GM18517 (cell line): ENCODE data around the gene PLA2G3.
"Not testable (repeated sequence)": the region's sequence is repeated elsewhere in the genome, so short reads cannot be mapped to it uniquely, and the experiment has no call there.

Experiments
- ATAC-seq: cut with Tn5 transposase; IDR thresholded peaks from one replicate; pipeline ENCODE4 v1.9.1; 2021; ENCODE audit warnings: mild to moderate bottlenecking, moderate library complexity; ENCODE audit not compliant: unreplicated experiment

PLA2G3 gene

DNA sequence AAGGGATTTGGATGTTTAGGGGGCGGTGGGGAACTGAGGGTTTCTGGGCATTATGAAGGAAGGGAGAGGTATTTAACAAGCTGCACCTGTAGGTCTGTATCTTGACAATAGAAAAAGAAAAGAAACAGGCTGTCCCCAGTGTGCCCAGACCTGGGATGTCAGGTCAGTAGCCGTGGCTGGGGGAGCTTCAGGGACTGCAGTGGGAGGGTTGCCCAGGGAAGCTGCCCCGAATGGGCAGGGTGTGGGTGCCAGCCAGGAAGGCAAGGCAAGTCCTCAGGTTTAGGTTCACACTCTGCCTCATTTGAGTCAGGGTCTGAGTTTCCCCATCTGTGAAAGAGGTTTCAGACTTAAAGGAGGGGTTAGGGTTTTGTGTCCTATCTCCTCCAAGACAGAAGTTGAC, 16.0 kb downstream of the PLA2G3 start:
- ATAC-seq, result no peak

- no peak for ATAC-seq
Measured at GRCh38 chr22:31123292-31123602, 17.1 kb downstream of the PLA2G3 start.

GRCh38 chr22:31122532-31123291, 17.6 kb downstream of the PLA2G3 start, which contains the start of gene INPP5J:
Gene INPP5J (plus strand): TSS chr22:31122966. CDS start chr22:31123015, 49 bp downstream.
- ATAC-seq, result no peak

DNA sequence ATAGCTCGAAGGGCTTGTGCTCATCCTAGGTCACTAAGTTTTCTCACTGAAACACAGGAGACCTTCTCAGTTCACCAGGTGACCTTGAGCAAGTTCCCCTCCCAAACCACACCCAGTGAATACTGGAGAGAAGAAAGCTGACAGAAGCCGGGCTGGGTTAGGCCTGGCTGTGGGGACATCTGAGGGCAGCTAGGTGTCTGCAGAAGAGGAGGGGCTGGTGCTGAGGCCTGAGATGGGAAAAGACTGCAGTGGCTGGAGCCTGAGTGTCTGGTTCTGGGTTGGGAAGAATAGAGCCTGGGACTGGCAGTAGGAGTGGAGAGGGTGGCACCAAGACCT, 18.1 kb downstream of the PLA2G3 start:
- no peak for ATAC-seq

- no peak for ATAC-seq
Measured at GRCh38 chr22:31121403-31121802, 18.9 kb downstream of the PLA2G3 start.

- ATAC-seq, result no peak
Measured at GRCh38 chr22:31120642-31121041, 19.7 kb downstream of the PLA2G3 start.

DNA sequence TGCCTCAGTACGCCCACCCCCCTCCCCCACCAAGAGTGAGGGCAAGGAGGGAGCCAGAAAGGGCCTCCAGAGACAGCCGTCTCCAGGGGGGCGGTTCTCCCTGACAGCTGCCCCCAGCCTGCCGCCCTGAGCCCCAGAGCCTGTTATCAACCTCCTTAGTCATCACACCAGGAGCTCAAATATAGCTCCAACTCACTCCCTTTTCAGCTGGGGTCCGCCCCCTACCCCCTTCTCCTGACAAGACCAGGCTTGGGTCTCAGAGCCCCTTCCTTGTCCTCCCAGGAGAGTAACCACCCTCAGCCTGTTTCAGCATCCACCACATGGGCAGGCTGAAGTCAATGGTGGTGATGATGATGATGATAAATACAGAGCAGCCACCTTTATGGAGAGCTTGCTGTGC, 20.1 kb downstream of the PLA2G3 start:
- no peak for ATAC-seq

GRCh38 chr22:31119026-31119717, 21.1 kb downstream of the PLA2G3 start:
- no peak for ATAC-seq

DNA sequence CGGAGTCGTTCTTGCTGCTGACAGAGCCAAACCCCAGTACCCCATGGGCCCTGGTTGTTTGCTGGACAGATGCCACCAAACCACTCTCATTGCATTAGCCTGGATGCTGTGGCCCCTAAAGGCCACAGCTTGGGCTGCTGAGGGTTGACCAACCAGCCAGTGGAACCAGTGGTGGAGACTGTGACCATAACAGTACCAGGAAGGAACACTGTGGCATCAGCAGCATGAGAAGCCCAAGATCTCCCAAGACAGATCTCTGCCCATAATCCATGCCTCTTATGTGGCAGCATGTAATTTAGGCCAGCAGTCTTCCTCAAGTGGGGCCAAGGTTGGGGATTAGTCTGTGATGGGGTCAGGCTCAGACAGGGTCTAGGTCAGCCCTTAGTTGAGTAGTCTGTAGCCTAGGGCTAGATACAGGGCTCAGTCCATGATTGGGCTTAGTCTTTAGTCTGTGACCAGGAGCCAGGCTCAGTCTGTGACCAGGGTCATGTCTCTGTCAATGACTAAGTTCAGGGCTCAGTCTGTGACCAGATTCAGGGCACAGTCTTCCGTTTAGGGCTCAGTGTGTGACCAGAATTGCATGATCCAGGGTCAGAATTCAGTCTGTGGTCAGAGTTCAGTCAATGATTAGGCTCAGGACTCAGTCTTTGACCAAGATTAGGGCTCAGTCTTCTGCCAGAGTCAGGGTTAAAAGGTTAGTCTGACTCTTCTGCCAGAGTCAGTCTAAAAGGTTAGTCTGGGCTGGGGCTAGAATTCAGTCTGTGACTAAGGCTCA, 22.1 kb downstream of the PLA2G3 start:
- ATAC-seq, result no peak

DNA sequence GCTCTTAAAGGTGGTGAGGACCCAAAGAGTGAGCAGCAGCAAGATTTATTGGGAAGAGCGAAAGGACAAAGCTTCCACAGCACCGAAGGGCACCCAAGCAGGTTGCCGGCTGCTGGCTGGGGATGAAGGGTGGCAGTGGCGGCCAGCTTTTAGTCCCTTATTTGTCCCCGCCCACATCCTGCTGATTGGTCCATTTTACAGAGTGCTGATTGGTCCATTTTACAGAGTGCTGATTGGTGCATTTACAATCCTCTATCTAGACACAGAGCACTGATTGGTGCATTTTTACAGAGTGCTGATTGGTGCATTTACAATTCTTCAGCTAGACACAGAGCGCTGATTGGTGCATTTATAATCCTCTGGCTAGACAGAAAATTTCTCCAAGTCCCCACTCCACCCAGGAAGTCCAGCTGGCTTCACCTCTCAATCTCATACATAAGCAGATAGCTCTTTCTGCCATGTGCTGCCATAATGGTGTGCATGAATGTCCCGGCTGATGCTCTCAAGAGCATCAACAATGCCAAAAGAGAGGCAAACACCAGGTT, 27.7 kb downstream of the PLA2G3 start:
- not testable (repeated sequence) for ATAC-seq

- ATAC-seq, result peak; percentile 24
Measured at GRCh38 chr22:31107894-31108218, 32.5 kb downstream of the PLA2G3 start.

DNA sequence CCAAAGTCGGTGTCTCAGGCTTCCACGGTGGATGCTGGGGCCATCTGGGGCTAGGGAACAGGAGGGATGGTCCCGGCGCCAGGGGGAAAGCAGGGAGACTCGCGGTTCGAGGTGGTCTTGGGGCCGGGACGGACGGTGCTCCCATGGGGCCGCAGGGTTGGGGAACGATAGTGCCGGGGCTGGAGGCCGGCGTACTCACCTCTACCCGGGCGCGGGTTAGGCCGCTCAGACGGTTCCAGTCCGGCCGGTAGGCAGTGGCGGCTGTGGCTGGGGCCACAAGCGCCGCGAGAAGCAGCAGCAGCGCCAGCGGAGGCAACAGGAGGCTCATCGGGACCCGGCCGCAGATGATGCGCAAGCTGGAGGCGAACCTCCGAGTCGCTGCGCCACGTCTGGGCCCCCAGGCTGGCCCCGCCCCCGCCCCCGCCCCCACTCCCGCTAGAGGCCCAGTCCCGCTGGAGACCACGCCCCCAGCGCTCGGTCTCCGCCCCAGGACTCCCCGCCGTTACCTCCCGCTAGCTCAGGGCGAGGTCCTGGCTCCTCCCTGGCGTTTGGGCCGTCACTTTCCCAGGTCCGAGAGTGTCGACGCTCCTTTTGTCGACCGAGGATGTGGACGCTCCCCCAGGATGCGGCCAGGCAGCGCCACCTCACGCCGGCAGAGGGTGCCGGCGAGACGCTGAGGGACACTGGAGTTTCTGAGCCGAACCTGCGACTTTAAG, 33.0 kb downstream of the PLA2G3 start, which contains the start of gene SELENOM:
Gene SELENOM (minus strand): TSS at position 391 of the 716 bp plus-strand sequence. CDS start 63 bp downstream, at position 328.
- ATAC-seq, result peak; percentile 65

GRCh38 chr22:31106731-31107177, 33.6 kb downstream of the PLA2G3 start:
- ATAC-seq, result no peak

GRCh38 chr22:31106001-31106571, 34.2 kb downstream of the PLA2G3 start:
- ATAC-seq, result no peak

GRCh38 chr22:31105282-31105929, 34.9 kb downstream of the PLA2G3 start:
- ATAC-seq, result no peak

GRCh38 chr22:31104869-31105268, 35.4 kb downstream of the PLA2G3 start:
- no peak for ATAC-seq

GRCh38 chr22:31103899-31104694, 36.2 kb downstream of the PLA2G3 start:
- ATAC-seq, result no peak

- no peak for ATAC-seq
Measured at GRCh38 chr22:31103111-31103510, 37.2 kb downstream of the PLA2G3 start.

- ATAC-seq, result no peak
Measured at GRCh38 chr22:31102441-31103081, 37.7 kb downstream of the PLA2G3 start.
